ENCODE results near the gene P2RX1. TPM values are rescaled to one million over a fixed set of nuclear protein-coding genes. Genes with fewer than 3 reads are reported as not detected.

The P2RX1 gene
- total and polyA plus RNA-seq, 2 of the 4 experiments (the other 2 are of a cell fraction) = not detected

DNA sequence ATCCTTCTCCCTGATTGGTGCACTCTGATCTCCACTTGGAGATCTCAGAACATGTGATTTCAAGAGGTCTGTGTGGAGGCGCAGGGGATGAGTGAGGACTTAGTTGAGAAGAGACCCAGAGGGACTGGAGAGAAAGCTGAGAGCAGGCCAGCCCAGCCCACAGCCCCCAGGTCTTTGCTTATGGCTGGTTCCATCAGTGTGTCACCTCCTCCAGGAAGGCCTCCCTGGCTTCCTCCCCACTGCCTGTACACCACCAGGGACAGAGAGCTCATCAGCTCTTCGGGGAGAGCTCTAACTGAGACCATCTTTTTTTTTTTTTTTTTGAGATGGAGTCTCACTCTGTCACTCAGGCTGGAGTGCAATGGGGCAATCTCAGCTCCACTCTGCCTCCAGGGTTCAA, 3.4 kb downstream of the P2RX1 start (continued):
- TF ChIP-seq POLR2A (IDR thresholded peaks at IDR 0.05; ENCODE audit: low read depth, low read length) (no peak), FOS (IDR thresholded peaks at IDR 0.05; ENCODE audit: low read depth, low read length) (no peak), CHD1 (IDR thresholded peaks at IDR 0.05; ENCODE audit: low read depth, low read length) (no peak), RAD21 (IDR thresholded peaks at IDR 0.05; ENCODE audit: low read length) (no peak), MAZ (IDR thresholded peaks at IDR 0.05; ENCODE audit: borderline replicate concordance, low read depth, low read length) (no peak)

- 45% methylated on average over 16 of the region's 30 CpGs; no CpG with 5 or more reads in 1 of the 2 experiments for WGBS, 2 experiments (ENCODE audit: extremely low coverage in 2 of 2, insufficient read length in 1 of 2)
- Histone ChIP-seq H3K9ac (ENCODE audit: low read depth, low read length) (no peak overlapping the region), H4K5ac (ENCODE audit: low read depth, low read length) (no peak overlapping the region), H3K56ac (ENCODE audit: extremely low read depth, insufficient read depth, low read length) (no peak overlapping the region), H3K4me2 (ENCODE audit: low read depth, low read length) (no peak overlapping the region), H3K23ac (ENCODE audit: low read depth, low read length) (no peak overlapping the region), H3K9me1 (ENCODE audit: insufficient read depth, low read length) (no peaks in the 10 kb centered on the region), H2BK20ac (ENCODE audit: low read depth, low read length) (no peak overlapping the region), H4K8ac (ENCODE audit: low read depth in 2 of 2, low read length in 2 of 2) (no peak overlapping the region), H2BK5ac (ENCODE audit: low read depth, low read length, poor library complexity, severe bottlenecking) (no peak overlapping the region), H3K18ac (ENCODE audit: low read depth, low read length) (no peak overlapping the region), H3K36me3 (ENCODE audit: control insufficient read depth, insufficient read depth, low read length) (no peaks in the 10 kb centered on the region), H2AK5ac (ENCODE audit: low read depth, low read length) (no peak overlapping the region), H3K9me3 (ENCODE audit: control insufficient read depth, insufficient read depth, low read length) (no peaks in the 10 kb centered on the region), H4K91ac (ENCODE audit: insufficient read depth, low read depth, low read length) (no peak overlapping the region), H3K27ac (ENCODE audit: insufficient read depth, low read length) (no peak overlapping the region), H4K20me1 (ENCODE audit: insufficient read depth, low read length) (0 out of 2 replicates have a peak, but pooled peaks cover 4% of the 10 kb centered on the region), H3K27me3 (ENCODE audit: control insufficient read depth, insufficient read depth, low read length) (no peaks in the 10 kb centered on the region), H2BK15ac (ENCODE audit: low read depth, low read length) (no peak overlapping the region), H2BK120ac (ENCODE audit: low read depth, low read length) (no peak overlapping the region), H3K14ac (replicated peaks; ENCODE audit: low read depth, low read length) (no peak overlapping the region), H3K4me1 (ENCODE audit: control insufficient read depth, insufficient read depth, low read length) (no peaks in the 10 kb centered on the region; the same call in 1 of the 2 replicates), H3K4ac (ENCODE audit: low read depth, low read length) (no peak overlapping the region), H2AFZ (replicated peaks; ENCODE audit: low read length, poor library complexity) (peak overlapping the region; percentile 56), H2AK9ac (replicated peaks; ENCODE audit: low read depth, low read length, poor library complexity) (no peak overlapping the region), H3K4me3 (ENCODE audit: insufficient read depth, low read depth, low read length) (no peak overlapping the region), H3K79me1 (ENCODE audit: low read depth in 1 of 2, low read length in 2 of 2) (no peaks in the 10 kb centered on the region)
- in situ Hi-C loops (cut with MboI; ENCODE audit: low sequenced_read_pairs) = loop anchor here (5.0 kb wide), 1 partner anchor 96 kb away; no protein-coding TSS in a partner anchor
- ATAC-seq (ENCODE audit: low read depth) (no peak), DNase-seq (no peak)
- TF ChIP-seq POLR2A (IDR thresholded peaks at IDR 0.05; ENCODE audit: low read depth, low read length) (no peak), CTCF (conservative IDR thresholded peaks at IDR 0.05; ENCODE audit: low read depth, low read length) (no peak), MXI1 (IDR thresholded peaks at IDR 0.05; ENCODE audit: borderline replicate concordance, low read depth, low read length) (no peak), NFE2L2 (IDR thresholded peaks at IDR 0.05; ENCODE audit: low read depth, low read length) (no peak), MAFK (IDR thresholded peaks at IDR 0.05; ENCODE audit: low read depth, low read length) (no peak), RAD21 (IDR thresholded peaks at IDR 0.05; ENCODE audit: low read length) (no peak), FOS (IDR thresholded peaks at IDR 0.05; ENCODE audit: low read depth, low read length) (no peak), CEBPB (IDR thresholded peaks at IDR 0.05; ENCODE audit: low read depth, low read length) (no peak), ELK1 (IDR thresholded peaks at IDR 0.05; ENCODE audit: borderline replicate concordance, low read depth, low read length) (no peak), CHD1 (IDR thresholded peaks at IDR 0.05; ENCODE audit: low read depth, low read length) (no peak), RFX5 (IDR thresholded peaks at IDR 0.05; ENCODE audit: low read depth, low read length) (no peak), BHLHE40 (IDR thresholded peaks at IDR 0.05; ENCODE audit: low read depth, low read length) (no peak)
- no TSS peak for BruUV-seq (replicated peaks)
- intact Hi-C loops (cut with micrococcal nuclease) = loop anchor here (2.0 kb wide), 1 partner anchor 49 kb away; no protein-coding TSS in a partner anchor
- ChIA-PET CTCF (no interaction called here), POLR2A (ENCODE audit: unreplicated experiment) (no interaction called here)
- dilution Hi-C loops (cut with HindIII; ENCODE audit: low sequenced_read_pairs, unreplicated experiment) = no loop called here
These were observed 4.8 kb downstream of the P2RX1 start for GRCh38 chr17:3911271-3912053.
